WTC11 (cell line): ENCODE measurements around the gene ETV5. TPM values are rescaled to one million over a fixed set of nuclear protein-coding genes. Genes with fewer than 3 reads are reported as not detected.

Experiments
- ATAC-seq: fragments of 200-7000 bp; cut with Tn5 transposase; 2 replicates; pipeline ENCODE4 v1.10.0; 2021; ENCODE audit warnings: mild to moderate bottlenecking, moderate library complexity
- CTCF ChIA-PET: fragments of 300-600 bp; sonication (Branson Sonifier 250); formaldehyde crosslinking; loops from one replicate; lab custom pipeline; 2021; ENCODE audit warnings: antibody characterized with exemption; lab: Charles Lee
- POLR2A ChIA-PET: fragments of 350-600 bp; sonication (Branson Sonifier 250); formaldehyde crosslinking; loops from one replicate; lab custom pipeline; 2021; ENCODE audit warnings: antibody characterized with exemption; lab: Charles Lee
- DNase-seq: peaks from one replicate; pipeline ENCODE4 v3.0.0; 2021; ENCODE audit warnings: low spot score
- H3K27ac Mint-ChIP-seq: 2 replicates; pipeline ENCODE4 v1.8.0; 2021; ENCODE audit warnings: mixed read lengths
- H3K27me3 Mint-ChIP-seq: 2 replicates; pipeline ENCODE4 v1.8.0; 2021; ENCODE audit warnings: low read depth, mild to moderate bottlenecking, moderate library complexity, mixed read lengths
- H3K36me3 Mint-ChIP-seq: 2 replicates; pipeline ENCODE4 v1.8.0; 2021; ENCODE audit warnings: mixed read lengths
- H3K4me1 Mint-ChIP-seq: 2 replicates; pipeline ENCODE4 v1.8.0; 2022; ENCODE audit warnings: mixed read lengths
- H3K4me3 Mint-ChIP-seq: 2 replicates; pipeline ENCODE4 v1.8.0; 2021; ENCODE audit warnings: mild to moderate bottlenecking, moderate library complexity, mixed read lengths
- H3K9me3 Mint-ChIP-seq: 2 replicates; pipeline ENCODE4 v1.8.0; 2021; ENCODE audit warnings: mixed read lengths
- ATF3 ChIP-seq: sonication (generic); formaldehyde crosslinking; conservative IDR thresholded peaks from 2 replicates; pipeline ENCODE4 v1.8.1; 2022; ENCODE audit warnings: mild to moderate bottlenecking, missing genetic modification reagents
- ATF6 ChIP-seq: sonication (generic); formaldehyde crosslinking; IDR thresholded peaks from 2 replicates; pipeline ENCODE4 v1.8.1; 2023; ENCODE audit warnings: mild to moderate bottlenecking, missing genetic modification reagents
- CDX4 ChIP-seq: fragments of 250-450 bp; sonication (Bioruptor Pico); IDR thresholded peaks from 2 replicates; pipeline ENCODE4 v1.9.0; 2021; ENCODE audit warnings: moderate library complexity, mild to moderate bottlenecking, inconsistent platforms, borderline replicate concordance
- E2F4 ChIP-seq: sonication (generic); formaldehyde crosslinking; IDR thresholded peaks from 2 replicates; pipeline ENCODE4 v1.8.1; 2022; ENCODE audit warnings: low read depth, mild to moderate bottlenecking, moderate library complexity, missing genetic modification reagents, borderline replicate concordance
- EMX1 ChIP-seq: fragments of 250-450 bp; sonication (Bioruptor Pico); IDR thresholded peaks from 2 replicates; pipeline ENCODE4 v1.8.0; 2021; ENCODE audit warnings: mild to moderate bottlenecking
- ETV6 ChIP-seq: sonication (generic); formaldehyde crosslinking; IDR thresholded peaks from 2 replicates; pipeline ENCODE4 v1.8.1; 2022; ENCODE audit warnings: mild to moderate bottlenecking, missing genetic modification reagents
- FOXJ3 ChIP-seq: sonication (generic); formaldehyde crosslinking; IDR thresholded peaks from 2 replicates; pipeline ENCODE4 v1.9.0; 2021; ENCODE audit warnings: missing genetic modification reagents, mild to moderate bottlenecking, borderline replicate concordance
- GRHL2 ChIP-seq: fragments of 250-450 bp; sonication (Bioruptor Pico); IDR thresholded peaks from 2 replicates; pipeline ENCODE4 v1.8.0; 2022; ENCODE audit warnings: mild to moderate bottlenecking, moderate library complexity; ENCODE audit not compliant: insufficient replicate concordance, severe bottlenecking
- IRF1 ChIP-seq: sonication (generic); formaldehyde crosslinking; IDR thresholded peaks from 2 replicates; pipeline ENCODE4 v1.8.0; 2023; ENCODE audit warnings: missing genetic modification reagents
- MYBL2 ChIP-seq: sonication (generic); formaldehyde crosslinking; IDR thresholded peaks from 2 replicates; pipeline ENCODE4 v1.8.1; 2023; ENCODE audit warnings: mild to moderate bottlenecking, moderate library complexity, missing genetic modification reagents
- RORB ChIP-seq: fragments of 250-450 bp; sonication (Bioruptor Pico); IDR thresholded peaks from 2 replicates; pipeline ENCODE4 v1.9.0; 2021; ENCODE audit warnings: mild to moderate bottlenecking
- SMAD4 ChIP-seq: sonication (generic); formaldehyde crosslinking; IDR thresholded peaks from 2 replicates; pipeline ENCODE4 v1.8.0; 2022; ENCODE audit warnings: mild to moderate bottlenecking, missing genetic modification reagents
- TEAD1 ChIP-seq: sonication (generic); formaldehyde crosslinking; IDR thresholded peaks from 2 replicates; pipeline ENCODE4 v1.8.0; 2022; ENCODE audit warnings: mild to moderate bottlenecking, missing genetic modification reagents
- ZBTB43 ChIP-seq: sonication (generic); formaldehyde crosslinking; IDR thresholded peaks from 2 replicates; pipeline ENCODE4 v1.8.1; 2023; ENCODE audit warnings: mild to moderate bottlenecking, missing genetic modification reagents
- ZNF121 ChIP-seq: sonication (generic); formaldehyde crosslinking; IDR thresholded peaks from 2 replicates; pipeline ENCODE4 v1.8.0; 2023; ENCODE audit warnings: missing genetic modification reagents
- ZNF263 ChIP-seq: sonication (generic); formaldehyde crosslinking; IDR thresholded peaks from 2 replicates; pipeline ENCODE4 v1.8.1; 2022; ENCODE audit warnings: low read depth, mild to moderate bottlenecking, moderate library complexity, missing genetic modification reagents
- ZNF317 ChIP-seq: sonication (generic); formaldehyde crosslinking; IDR thresholded peaks from 2 replicates; pipeline ENCODE4 v1.8.1; 2023; ENCODE audit warnings: low read depth, mild to moderate bottlenecking, moderate library complexity, missing genetic modification reagents, borderline replicate concordance
- ZNF425 ChIP-seq: fragments of 250-450 bp; sonication (Bioruptor Pico); conservative IDR thresholded peaks from 2 replicates; pipeline ENCODE4 v1.9.0; 2021; ENCODE audit warnings: mild to moderate bottlenecking
- total RNA-seq: library from RNA; stranded (reverse); gene quantifications from 3 replicates; pipeline ENCODE4 v1.2.3, GENCODE V29; 2021

ETV5 gene
- total RNA-seq, 1 experiment from 2014 or later, result 71.3 TPM

GRCh38 chr3:186079925-186080324 is 29.0 kb downstream of the ETV5 start (continued):
- TF ChIP-seq ATF6 (no peak), ZNF317 (CRISPR knock-in tag) (no peak), ETV6 (no peak), ZNF425 (CRISPR knock-in tag) (no peak), ATF3 (CRISPR knock-in tag) (no peak), GRHL2 (CRISPR knock-in tag) (no peak), ZNF263 (CRISPR knock-in tag) (no peak), CDX4 (CRISPR knock-in tag) (no peak), SMAD4 (CRISPR knock-in tag) (no peak)

GRCh38 chr3:186077466-186077865 is 31.4 kb downstream of the ETV5 start:
- Mint-ChIP-seq H3K4me1 (peaks cover 52% of the 10 kb centered on the region), H3K36me3 (peaks cover 46% of the 10 kb centered on the region), H3K4me3 (no peak overlapping the region), H3K9me3 (peaks cover 10% of the 10 kb centered on the region), H3K27ac (peak overlapping the region; percentile 51; the same call in 1 of the 2 replicates), H3K27me3 (no peaks in the 10 kb centered on the region)
- DNase-seq (no peak), ATAC-seq (no peak)
- ChIA-PET POLR2A (no interaction called here), CTCF (no interaction called here)
- TF ChIP-seq MYBL2 (CRISPR knock-in tag), result no peak

GRCh38 chr3:186075931-186076567 is 32.8 kb downstream of the ETV5 start:
- Mint-ChIP-seq H3K27me3 (no peaks in the 10 kb centered on the region), H3K9me3 (peaks cover 10% of the 10 kb centered on the region), H3K27ac (peak overlapping the region; percentile 78), H3K4me3 (no peak overlapping the region), H3K36me3 (peaks cover 56% of the 10 kb centered on the region), H3K4me1 (peaks cover 39% of the 10 kb centered on the region)
- ChIA-PET CTCF (interaction anchor here (1.1 kb wide), 1 partner anchor 21 kb away, joined by 5 read pairs; no protein-coding TSS in a partner anchor), POLR2A (interaction anchor here (0.9 kb wide), 1 partner anchor 107 kb away, joined by 3 read pairs; no protein-coding TSS in a partner anchor)
- no peak for TF ChIP-seq IRF1 (CRISPR knock-in tag)
- peak; percentile 62; the same call in 1 of the 2 replicates for TF ChIP-seq ZNF121 (CRISPR knock-in tag)
- no peak for TF ChIP-seq RORB
- no peak for TF ChIP-seq FOXJ3 (CRISPR knock-in tag)
- TF ChIP-seq E2F4 (CRISPR knock-in tag), result no peak
- TF ChIP-seq EMX1 (CRISPR knock-in tag), result no peak
- no peak for TF ChIP-seq ZBTB43 (CRISPR knock-in tag)
- TF ChIP-seq TEAD1 (CRISPR knock-in tag), result no peak
- DNase-seq (no peak), ATAC-seq (no peak)
